Measurements from ENCODE around the gene RUNX2. TPM values are rescaled to one million over a fixed set of nuclear protein-coding genes. Genes with fewer than 3 reads are reported as not detected.

RUNX2 gene
- total and polyA plus RNA-seq, 4 donors = 0.09 to 1.5 (median 0.75) TPM

- TF ChIP-seq RXRA (IDR thresholded peaks at IDR 0.05) = no peak
- TF ChIP-seq HNF4G (IDR thresholded peaks at IDR 0.05) = no peak
- no peak for TF ChIP-seq SP1 (IDR thresholded peaks at IDR 0.05)
- TF ChIP-seq NR2F2 (IDR thresholded peaks at IDR 0.05) = no peak
- no peak for TF ChIP-seq JUND (IDR thresholded peaks at IDR 0.05)
- TF ChIP-seq RAD21 (IDR thresholded peaks at IDR 0.05) = no peak
- TF ChIP-seq EGR1 (IDR thresholded peaks at IDR 0.05; ENCODE audit: low read depth in 2 of 2) = no peak
- no peak for TF ChIP-seq FOXA2 (IDR thresholded peaks at IDR 0.05)
- TF ChIP-seq REST (IDR thresholded peaks at IDR 0.05) = no peak
- no peak for TF ChIP-seq FOXA1 (IDR thresholded peaks at IDR 0.05)
- no peak for TF ChIP-seq YY1 (IDR thresholded peaks at IDR 0.05)
- TF ChIP-seq, protein P1, sequence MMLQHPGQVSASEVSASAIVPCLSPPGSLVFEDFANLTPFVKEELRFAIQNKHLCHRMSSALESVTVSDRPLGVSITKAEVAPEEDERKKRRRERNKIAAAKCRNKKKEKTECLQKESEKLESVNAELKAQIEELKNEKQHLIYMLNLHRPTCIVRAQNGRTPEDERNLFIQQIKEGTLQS (IDR thresholded peaks at IDR 0.05) = no peak
- no peak for TF ChIP-seq HNF4A (conservative IDR thresholded peaks at IDR 0.05)
- TF ChIP-seq, protein P2, sequence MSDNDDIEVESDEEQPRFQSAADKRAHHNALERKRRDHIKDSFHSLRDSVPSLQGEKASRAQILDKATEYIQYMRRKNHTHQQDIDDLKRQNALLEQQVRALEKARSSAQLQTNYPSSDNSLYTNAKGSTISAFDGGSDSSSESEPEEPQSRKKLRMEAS (IDR thresholded peaks at IDR 0.05) = no peak
- no peak for TF ChIP-seq TAF1 (conservative IDR thresholded peaks at IDR 0.05)
- no peak for TF ChIP-seq GABPA (IDR thresholded peaks at IDR 0.05 in 1 of 2, conservative IDR thresholded peaks at IDR 0.05 in 1 of 2)
- no peak for TF ChIP-seq CTCF (IDR thresholded peaks at IDR 0.05; ENCODE audit: low read depth, low read length, missing input control)
- Histone ChIP-seq H3K4me3 (ENCODE audit: low read depth in 1 of 3, low read length in 3 of 3) (no peak overlapping the region), H3K27ac (ENCODE audit: low read depth in 1 of 2, low read length in 2 of 2) (no peak overlapping the region), H3K36me3 (ENCODE audit: control insufficient read depth in 4 of 4, insufficient read depth in 3 of 4, low read depth in 1 of 4, low read length in 3 of 4) (no peaks in the 10 kb centered on the region), H3K27me3 (ENCODE audit: control insufficient read depth in 4 of 4, insufficient read depth in 4 of 4, low read length in 3 of 4) (peaks cover 0 to 5% (median 0%) of the 10 kb centered on the region in 4 donors), H3K4me1 (ENCODE audit: control insufficient read depth in 4 of 4, insufficient read depth in 4 of 4, low read length in 3 of 4) (no peaks in the 10 kb centered on the region), H3K9ac (ENCODE audit: low read depth in 1 of 2, low read length in 2 of 2) (no peak overlapping the region), H3K9me3 (ENCODE audit: control insufficient read depth in 4 of 4, low read length in 3 of 4) (no peaks in the 10 kb centered on the region)
- 93% methylated on average over 13 of the region's 13 CpGs for WGBS
- no peak for DNase-seq (ENCODE audit: low spot score)
These were observed 312.7 kb downstream of the RUNX2 start for GRCh38 chr6:45640811-45641210.

DNA sequence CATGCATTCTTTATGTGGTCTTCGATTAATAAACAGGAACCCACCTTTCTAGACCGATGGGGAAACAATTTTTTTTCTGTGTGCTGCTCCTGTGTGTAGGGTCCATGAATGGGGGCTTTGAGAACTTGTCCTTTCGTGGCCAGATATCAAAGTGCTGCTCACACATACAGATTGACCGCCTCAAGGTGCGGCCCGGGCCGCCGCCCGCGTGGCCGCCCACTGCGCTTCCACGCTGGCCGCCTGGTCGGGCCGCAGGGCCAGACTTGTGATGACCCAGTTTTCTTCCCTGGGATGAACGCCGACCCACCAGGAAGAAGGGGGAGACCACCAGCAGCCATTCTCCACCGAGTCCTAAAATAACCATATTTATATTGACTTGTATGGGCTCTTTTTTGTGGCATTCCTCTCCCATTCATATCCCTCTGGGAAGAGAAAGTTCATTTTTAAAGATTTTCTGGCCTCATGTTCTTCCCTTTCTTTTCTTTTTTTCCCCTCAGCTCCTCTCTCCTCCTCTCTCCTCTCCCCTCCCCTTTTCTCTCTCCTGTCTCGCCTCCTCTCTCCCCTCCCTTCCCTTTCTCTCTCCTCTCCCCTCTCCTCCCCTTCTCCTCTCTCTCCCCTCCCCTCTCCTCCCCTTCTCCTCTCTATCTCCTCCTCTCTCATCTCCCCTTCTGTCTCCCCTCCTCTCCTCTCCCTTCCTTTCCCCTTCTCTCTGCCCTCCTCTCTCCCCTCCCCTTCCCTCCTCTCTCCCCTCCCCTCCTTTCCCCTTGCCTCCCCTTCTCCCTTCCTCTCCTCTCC lies 314.4 kb downstream of the RUNX2 start:
- Histone ChIP-seq H3K27ac (ENCODE audit: low read depth in 1 of 2, low read length in 2 of 2) (no peak overlapping the region), H3K4me3 (ENCODE audit: low read depth in 1 of 3, low read length in 3 of 3) (no peak overlapping the region), H3K36me3 (ENCODE audit: control insufficient read depth in 4 of 4, insufficient read depth in 3 of 4, low read depth in 1 of 4, low read length in 3 of 4) (no peaks in the 10 kb centered on the region), H3K9ac (ENCODE audit: low read depth in 1 of 2, low read length in 2 of 2) (no peak overlapping the region), H3K27me3 (ENCODE audit: control insufficient read depth in 4 of 4, insufficient read depth in 4 of 4, low read length in 3 of 4) (peaks cover 0 to 5% (median 0%) of the 10 kb centered on the region in 4 donors), H3K4me1 (ENCODE audit: control insufficient read depth in 4 of 4, insufficient read depth in 4 of 4, low read length in 3 of 4) (no peaks in the 10 kb centered on the region), H3K9me3 (ENCODE audit: control insufficient read depth in 4 of 4, low read length in 3 of 4) (no peaks in the 10 kb centered on the region)
- TF ChIP-seq REST (IDR thresholded peaks at IDR 0.05) (no peak), FOXA1 (IDR thresholded peaks at IDR 0.05) (no peak)
- DNase-seq (ENCODE audit: low spot score) = no peak
- 91% methylated on average over 20 of the region's 20 CpGs for WGBS

All from liver (tissue), 9 donors.